Epidermal melanocyte (primary cell): ENCODE measurements around the gene HIVEP1.

Experiments used
- DNase-seq: peaks from one replicate; pipeline ENCODE4 v3.0.0; 2011; ENCODE audit warnings: low spot score; ENCODE audit not compliant: insufficient read length

Gene HIVEP1

GRCh38 chr6:12115492-12115891 lies 103.4 kb downstream of the HIVEP1 start:
- no peak for DNase-seq

GRCh38 chr6:12116264-12116800 lies 104.2 kb downstream of the HIVEP1 start:
- DNase-seq, result no peak

GRCh38 chr6:12116978-12117377 lies 104.9 kb downstream of the HIVEP1 start:
- DNase-seq, result no peak

GRCh38 chr6:12118607-12119006 lies 106.5 kb downstream of the HIVEP1 start:
- DNase-seq, result no peak

GRCh38 chr6:12119085-12119588 lies 107.0 kb downstream of the HIVEP1 start:
- no peak for DNase-seq

GRCh38 chr6:12125396-12125795 lies 113.3 kb downstream of the HIVEP1 start:
- no peak for DNase-seq

- no peak for DNase-seq
Measured at GRCh38 chr6:12126051-12126450, 113.9 kb downstream of the HIVEP1 start.

GRCh38 chr6:12129523-12129922 lies 117.4 kb downstream of the HIVEP1 start:
- DNase-seq, result no peak

GRCh38 chr6:12132351-12133222 lies 120.5 kb downstream of the HIVEP1 start:
- DNase-seq, result no peak

- DNase-seq, result no peak
Measured at GRCh38 chr6:12134581-12134980, 122.5 kb downstream of the HIVEP1 start.

- DNase-seq, result no peak
Measured at GRCh38 chr6:12134991-12135390, 122.9 kb downstream of the HIVEP1 start.

GRCh38 chr6:12136905-12137304 lies 124.8 kb downstream of the HIVEP1 start:
- DNase-seq, result no peak

GRCh38 chr6:12137480-12137879 lies 125.4 kb downstream of the HIVEP1 start:
- no peak for DNase-seq

- no peak for DNase-seq
Measured at GRCh38 chr6:12138381-12138780, 126.3 kb downstream of the HIVEP1 start.

- DNase-seq, result no peak
Measured at GRCh38 chr6:12138936-12139335, 126.8 kb downstream of the HIVEP1 start.

GRCh38 chr6:12147557-12148316 lies 135.6 kb downstream of the HIVEP1 start:
- no peak for DNase-seq

- no peak for DNase-seq
Measured at GRCh38 chr6:12148317-12148801, 136.2 kb downstream of the HIVEP1 start.

GRCh38 chr6:12148841-12149240 lies 136.7 kb downstream of the HIVEP1 start:
- no peak for DNase-seq

- DNase-seq, result no peak
Measured at GRCh38 chr6:12149944-12150510, 137.9 kb downstream of the HIVEP1 start.

GRCh38 chr6:12150812-12151432 lies 138.8 kb downstream of the HIVEP1 start:
- DNase-seq, result no peak

GRCh38 chr6:12151433-12151820 lies 139.3 kb downstream of the HIVEP1 start:
- no peak for DNase-seq
